ENCODE measurements around the gene BTBD2. TPM values are rescaled to one million over a fixed set of nuclear protein-coding genes. Genes with fewer than 3 reads are reported as not detected.

Gene BTBD2
- total RNA-seq, 1 experiment from 2014 or later = 110 TPM

GRCh38 chr19:1984357-1984756, 31.2 kb downstream of the BTBD2 start:
- Histone ChIP-seq H2BK120ac (ENCODE audit: low read depth, low read length, poor library complexity, severe bottlenecking) (no peak overlapping the region), H3K9me3 (ENCODE audit: control insufficient read depth, low read depth, low read length) (no peaks in the 10 kb centered on the region), H2BK12ac (ENCODE audit: insufficient read length, low read depth, low read length) (no peak overlapping the region), H3K4ac (ENCODE audit: low read depth, low read length) (no peak overlapping the region), H3K23ac (ENCODE audit: insufficient read length, low read depth, low read length) (no peak overlapping the region), H3K79me1 (ENCODE audit: insufficient read depth, low read depth, low read length, poor library complexity, severe bottlenecking) (no peaks in the 10 kb centered on the region), H3K79me2 (ENCODE audit: insufficient read depth, low read length) (no peaks in the 10 kb centered on the region), H2BK20ac (ENCODE audit: low read depth, low read length, poor library complexity, severe bottlenecking) (no peak overlapping the region), H3K9ac (ENCODE audit: extremely low read depth, insufficient read length, low read length) (no peak overlapping the region), H4K20me1 (ENCODE audit: control insufficient read depth, insufficient read depth, insufficient read length) (no peaks in the 10 kb centered on the region), H3K27ac (ENCODE audit: insufficient read length, low read depth, low read length) (no peak overlapping the region), H4K91ac (ENCODE audit: insufficient read length, low read depth, low read length) (no peak overlapping the region), H4K8ac (replicated peaks; ENCODE audit: insufficient read length, low read depth, low read length) (no peak overlapping the region), H2BK15ac (ENCODE audit: low read depth, low read length) (no peak overlapping the region), H3K56ac (ENCODE audit: insufficient read length, low read depth, low read length) (no peak overlapping the region), H3K4me2 (ENCODE audit: insufficient read depth, insufficient read length, low read length) (no peak overlapping the region), H2BK5ac (ENCODE audit: insufficient read length, low read length) (no peak overlapping the region), H3K18ac (ENCODE audit: insufficient read length, low read depth, low read length) (no peak overlapping the region), H3K14ac (ENCODE audit: insufficient read depth, low read length) (no peak overlapping the region), H2AK5ac (ENCODE audit: insufficient read length, low read length) (no peak overlapping the region), H3K4me1 (ENCODE audit: insufficient read depth, low read length) (no peaks in the 10 kb centered on the region), H3K27me3 (ENCODE audit: insufficient read depth, low read length) (no peaks in the 10 kb centered on the region), H2AFZ (ENCODE audit: low read length) (no peak overlapping the region), H3K23me2 (ENCODE audit: insufficient read length, low read depth, low read length, poor library complexity, severe bottlenecking) (no peaks in the 10 kb centered on the region), H3T11ph (ENCODE audit: low read length) (no peak overlapping the region), H4K5ac (ENCODE audit: insufficient read length, low read depth, low read length) (no peak overlapping the region)
- no peaks in the 10 kb centered on the region for H3K27me3 Mint-ChIP-seq (ENCODE audit: low read depth)
- peaks cover 11 to 55% (median 44%) of the 10 kb centered on the region in 3 experiments; a peak in 6 of 7 replicates for H3K36me3 Mint-ChIP-seq (ENCODE audit: insufficient read depth in 1 of 3, low read depth in 3 of 3)
- no peaks in the 10 kb centered on the region for H3K4me1 Mint-ChIP-seq
- no peak overlapping the region for H3K4me3 Mint-ChIP-seq
- no peak for DNase-seq
- TF ChIP-seq CTCF (conservative IDR thresholded peaks at IDR 0.05) = no peak
- no CpG with 5 or more reads among the region's 10 CpGs for WGBS (ENCODE audit: extremely low coverage, insufficient read length, low lambda C conversion rate)
- no peak overlapping the region for H3K27ac Mint-ChIP-seq
- no peaks in the 10 kb centered on the region for H3K9me3 Mint-ChIP-seq
